ENCODE data around the gene TSPAN9. TPM values are rescaled to one million over a fixed set of nuclear protein-coding genes. Genes with fewer than 3 reads are reported as not detected.

The TSPAN9 gene
- total RNA-seq, 1 experiment from 2014 or later, result 23.0 TPM

DNA sequence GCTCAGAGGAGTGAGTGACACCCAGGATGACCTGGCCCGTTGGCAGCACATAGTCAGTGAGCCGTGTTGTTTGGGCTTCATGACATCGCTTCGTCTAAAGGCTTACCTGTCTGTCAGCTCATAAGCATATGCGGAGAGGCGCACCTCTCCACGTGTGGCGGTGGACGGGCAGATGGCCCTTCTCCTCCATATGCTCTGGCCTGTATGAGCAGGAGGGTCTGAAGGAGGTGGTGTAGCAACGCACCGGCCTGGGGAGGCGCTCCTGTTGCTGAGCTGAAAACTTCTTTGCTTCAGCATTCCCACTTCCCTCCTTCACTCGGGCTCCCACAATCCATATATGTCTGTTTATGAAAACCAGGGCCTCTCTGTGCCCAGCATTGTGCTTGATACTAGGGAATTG lies 186.1 kb downstream of the TSPAN9 start:
- Histone ChIP-seq H3K4me1 (replicated peaks) (no peaks in the 10 kb centered on the region), H3K27me3 (replicated peaks) (no peaks in the 10 kb centered on the region), H3K9me3 (replicated peaks) (no peaks in the 10 kb centered on the region), H3K4me3 (no peak overlapping the region), H3K27ac (no peak overlapping the region), H3K36me3 (no peaks in the 10 kb centered on the region)
- no peak for DNase-seq (ENCODE audit: low read depth in 1 of 2, low spot score in 2 of 2)

DNA sequence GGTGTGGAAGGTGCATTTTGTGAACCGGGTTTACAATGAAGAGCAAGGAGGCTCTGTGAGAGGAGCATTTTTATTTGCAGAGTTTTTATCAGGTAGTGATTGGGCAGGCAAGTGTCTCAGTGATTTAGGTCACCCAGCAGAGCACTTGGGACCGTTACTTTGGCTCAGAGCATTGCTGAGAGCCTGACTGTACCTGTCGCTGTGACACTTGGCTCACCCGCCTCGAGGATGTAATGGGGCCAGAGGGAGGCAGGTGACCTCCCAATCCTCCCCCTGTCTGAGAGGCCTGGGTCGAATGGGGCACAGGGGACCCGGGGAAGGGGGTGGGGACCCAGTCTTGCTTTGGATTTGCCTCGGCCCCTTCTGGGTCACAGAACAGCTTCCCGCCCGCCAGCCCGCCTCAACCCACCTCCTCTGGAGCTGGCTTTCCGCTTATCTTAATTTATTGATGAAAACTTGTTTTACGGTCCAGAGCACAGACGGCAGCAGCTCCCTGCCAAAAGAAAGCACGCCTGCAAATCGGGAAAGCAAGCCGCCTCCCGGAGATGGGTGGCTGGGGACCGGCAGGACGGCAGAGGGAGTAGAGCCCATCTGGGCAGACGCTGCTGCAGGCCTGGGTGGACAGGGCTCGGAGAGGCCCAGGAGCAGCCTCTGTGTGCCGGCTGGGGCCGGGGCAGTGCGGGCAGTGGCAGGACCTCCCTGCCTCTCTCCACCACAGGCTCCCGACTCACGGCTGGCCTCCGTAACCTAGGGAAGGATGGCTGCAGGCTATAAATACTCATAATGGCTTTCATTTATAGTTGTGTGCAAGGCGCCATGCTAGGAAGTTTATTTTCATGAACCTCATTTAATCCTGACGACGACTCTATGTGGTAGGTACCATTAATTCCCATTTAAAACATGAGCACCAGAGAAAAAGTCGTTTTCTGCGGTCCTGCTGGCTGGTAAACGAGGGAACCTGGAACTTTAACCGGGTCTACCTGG lies 187.1 kb downstream of the TSPAN9 start:
- DNase-seq (ENCODE audit: low read depth in 1 of 2, low spot score in 2 of 2), result no peak
- Histone ChIP-seq H3K4me3 (no peak overlapping the region), H3K27ac (no peak overlapping the region), H3K4me1 (replicated peaks) (no peaks in the 10 kb centered on the region), H3K36me3 (no peaks in the 10 kb centered on the region), H3K27me3 (replicated peaks) (no peaks in the 10 kb centered on the region), H3K9me3 (replicated peaks) (no peaks in the 10 kb centered on the region)

DNA sequence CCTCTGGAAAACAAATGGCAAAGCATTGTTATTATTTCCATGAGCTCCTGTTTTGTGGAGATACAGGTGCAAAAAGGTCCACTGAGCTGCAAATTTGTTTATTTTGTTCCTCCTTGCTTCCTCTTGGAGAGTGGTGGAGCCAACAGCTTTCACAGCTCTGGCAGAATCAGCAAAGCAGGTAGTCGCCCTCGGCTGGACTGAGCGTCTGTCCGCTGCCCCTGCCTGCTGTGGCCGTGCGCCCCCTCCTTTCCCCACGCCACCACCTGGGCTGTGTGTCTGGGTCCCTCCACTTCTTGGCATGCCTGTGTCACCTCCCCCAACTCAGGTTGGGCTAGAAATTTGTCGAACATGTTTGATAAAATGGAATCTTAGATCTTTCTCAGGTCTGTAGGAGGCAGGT lies 188.2 kb downstream of the TSPAN9 start:
- no peaks in the 10 kb centered on the region for H3K36me3 ChIP-seq
- DNase-seq (ENCODE audit: low read depth in 1 of 2, low spot score in 2 of 2), result no peak
- H3K4me1 ChIP-seq (replicated peaks), result peaks cover 5% of the 10 kb centered on the region
- H3K27ac ChIP-seq, result no peak overlapping the region
- no peak overlapping the region for H3K4me3 ChIP-seq
- H3K27me3 ChIP-seq (replicated peaks), result no peaks in the 10 kb centered on the region
- no peaks in the 10 kb centered on the region for H3K9me3 ChIP-seq (replicated peaks)

DNA sequence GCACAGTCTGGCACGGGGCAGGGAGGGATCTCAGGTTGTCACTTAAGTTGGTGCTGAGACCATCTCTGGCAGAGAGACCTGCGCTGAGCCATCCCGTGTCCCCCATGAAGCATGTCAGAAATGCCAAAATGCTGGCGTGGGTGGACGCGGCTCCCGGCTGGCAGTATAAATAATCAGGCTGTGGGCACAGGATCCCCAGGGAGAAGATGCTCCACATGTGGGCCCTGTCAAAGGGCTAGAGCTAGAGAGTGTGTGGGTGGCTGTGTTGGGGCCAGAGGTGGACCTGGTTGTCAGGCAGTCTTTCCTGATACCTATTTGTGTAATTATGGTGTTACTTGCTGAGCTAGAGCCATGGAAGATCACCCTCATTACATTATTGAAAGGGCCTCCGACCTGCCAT lies 189.5 kb downstream of the TSPAN9 start:
- Histone ChIP-seq H3K27ac (no peak overlapping the region), H3K4me1 (replicated peaks) (peaks cover 5% of the 10 kb centered on the region), H3K27me3 (replicated peaks) (no peaks in the 10 kb centered on the region), H3K36me3 (no peaks in the 10 kb centered on the region), H3K9me3 (replicated peaks) (no peaks in the 10 kb centered on the region), H3K4me3 (no peak overlapping the region)
- DNase-seq (ENCODE audit: low read depth in 1 of 2, low spot score in 2 of 2), result no peak

DNA sequence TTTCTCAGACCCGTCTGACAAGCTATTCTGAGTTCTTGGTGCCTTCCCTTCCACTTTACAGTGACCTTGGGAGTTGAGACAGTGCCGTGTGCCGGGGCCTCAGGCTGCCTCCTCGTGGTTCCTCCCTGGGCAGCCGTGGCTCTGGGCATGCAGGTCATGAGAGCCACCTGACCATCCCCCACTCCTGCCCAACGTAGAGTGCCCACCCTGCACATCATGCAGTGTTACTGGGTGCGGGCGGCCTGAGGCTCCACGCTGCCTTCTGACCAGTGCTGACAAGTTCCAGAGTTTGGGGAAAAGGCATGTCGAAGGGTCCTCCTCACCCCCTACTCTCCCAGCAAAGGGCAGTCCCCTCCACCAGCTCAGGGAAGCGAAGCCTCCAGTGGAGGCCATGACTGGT lies 190.5 kb downstream of the TSPAN9 start:
- H3K4me3 ChIP-seq, result no peak overlapping the region
- peaks cover 5% of the 10 kb centered on the region for H3K4me1 ChIP-seq (replicated peaks)
- no peaks in the 10 kb centered on the region for H3K36me3 ChIP-seq
- H3K27me3 ChIP-seq (replicated peaks), result no peaks in the 10 kb centered on the region
- H3K27ac ChIP-seq, result no peak overlapping the region
- no peak for DNase-seq (ENCODE audit: low read depth in 1 of 2, low spot score in 2 of 2)
- no peaks in the 10 kb centered on the region for H3K9me3 ChIP-seq (replicated peaks)

DNA sequence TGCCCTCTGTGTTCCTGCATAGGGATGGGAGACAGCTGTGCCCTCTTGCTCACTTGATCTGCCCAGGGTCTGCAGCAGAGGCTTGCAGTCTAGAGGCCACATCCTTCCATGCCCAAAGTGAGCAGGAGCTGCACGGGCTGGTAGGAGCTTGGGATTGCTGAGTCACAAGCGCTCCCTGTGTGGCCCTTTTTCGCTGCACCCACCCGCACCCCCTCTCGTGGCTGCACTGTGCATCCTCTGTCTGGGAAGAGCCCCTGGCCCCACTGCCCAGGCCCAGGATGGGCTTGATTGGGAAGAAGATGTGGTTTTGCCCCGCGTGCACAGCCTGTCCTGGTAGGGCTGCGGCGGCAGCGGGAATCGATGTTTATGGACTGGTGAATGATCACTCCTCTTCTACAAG lies 192.4 kb downstream of the TSPAN9 start:
- Histone ChIP-seq H3K4me3 (no peak overlapping the region), H3K27ac (no peak overlapping the region)

DNA sequence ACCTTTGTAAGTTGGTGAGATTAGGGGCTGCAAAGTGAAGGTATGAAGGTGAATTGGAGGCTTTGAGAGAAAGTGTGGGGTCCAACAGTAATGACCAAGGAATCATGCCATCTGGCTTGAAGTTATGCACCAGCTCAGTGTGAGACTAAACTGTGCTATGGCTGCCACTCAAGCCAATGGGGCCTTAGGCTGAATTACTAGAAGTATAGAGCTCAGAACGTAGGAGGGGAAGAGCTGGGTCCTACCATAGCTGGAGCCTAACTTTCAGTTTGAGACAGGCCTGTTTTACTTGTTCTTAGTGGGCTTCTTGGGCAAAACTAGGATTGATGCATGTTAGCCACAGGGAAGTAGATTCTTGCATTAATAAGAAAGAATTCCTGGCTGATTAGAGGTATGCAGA lies 194.0 kb downstream of the TSPAN9 start:
- Histone ChIP-seq H3K9me3 (replicated peaks) (no peaks in the 10 kb centered on the region), H3K4me3 (no peak overlapping the region), H3K27me3 (replicated peaks) (no peaks in the 10 kb centered on the region), H3K4me1 (replicated peaks) (peaks cover 15% of the 10 kb centered on the region), H3K27ac (no peak overlapping the region), H3K36me3 (no peaks in the 10 kb centered on the region)
- no peak for DNase-seq (ENCODE audit: low read depth in 1 of 2, low spot score in 2 of 2)

More for the DNA sequence above, 192.4 kb downstream of the TSPAN9 start:
- DNase-seq (ENCODE audit: low read depth in 1 of 2, low spot score in 2 of 2), result peak; percentile 33 to 67
- H3K27me3 ChIP-seq (replicated peaks), result no peaks in the 10 kb centered on the region
- peaks cover 15% of the 10 kb centered on the region for H3K4me1 ChIP-seq (replicated peaks)
- no peaks in the 10 kb centered on the region for H3K36me3 ChIP-seq
- no peaks in the 10 kb centered on the region for H3K9me3 ChIP-seq (replicated peaks)

DNA sequence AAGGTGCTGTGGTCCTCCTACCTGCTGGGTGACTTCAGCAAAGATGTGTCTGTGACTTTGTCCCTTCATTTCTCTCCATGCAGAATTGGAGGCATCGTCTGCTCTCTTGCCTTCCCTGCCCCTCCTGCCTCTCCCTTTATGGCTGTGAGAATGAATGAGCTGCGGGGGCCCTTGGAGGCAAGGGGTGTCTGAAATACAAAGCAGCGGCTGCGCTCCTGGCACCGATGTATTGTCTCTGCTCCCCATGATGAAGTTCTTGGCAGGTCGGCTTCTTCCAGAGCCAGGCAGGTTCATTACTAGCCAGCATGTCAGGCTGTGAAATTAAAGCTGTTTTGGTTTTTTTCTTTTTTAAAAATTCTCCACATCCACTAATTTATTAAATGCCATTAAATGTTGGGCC lies 194.5 kb downstream of the TSPAN9 start:
- H3K36me3 ChIP-seq, result no peaks in the 10 kb centered on the region
- no peaks in the 10 kb centered on the region for H3K27me3 ChIP-seq (replicated peaks)
- H3K4me1 ChIP-seq (replicated peaks), result peaks cover 15% of the 10 kb centered on the region
- H3K9me3 ChIP-seq (replicated peaks), result no peaks in the 10 kb centered on the region
- no peak overlapping the region for H3K4me3 ChIP-seq
- DNase-seq (ENCODE audit: low read depth in 1 of 2, low spot score in 2 of 2), result no peak
- H3K27ac ChIP-seq, result no peak overlapping the region

DNA sequence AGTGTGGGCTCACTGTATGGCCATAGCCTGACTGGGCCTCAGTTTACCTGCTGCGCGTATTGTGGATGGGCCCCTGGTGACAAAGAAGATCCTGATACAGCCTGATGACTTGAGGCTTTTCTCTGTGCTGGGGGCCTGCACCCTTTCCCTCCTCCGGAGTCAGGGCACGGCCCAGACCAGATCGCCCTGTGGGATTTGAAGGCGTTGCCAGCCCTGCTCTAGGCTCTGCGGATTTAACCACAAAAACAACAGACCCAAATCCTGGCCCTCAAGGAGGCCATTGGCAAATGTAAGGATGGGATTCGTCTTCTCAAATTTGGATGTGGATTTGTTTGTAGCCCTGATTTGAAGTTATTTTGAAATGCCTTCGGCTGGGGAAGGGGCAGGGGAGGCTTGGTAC lies 195.8 kb downstream of the TSPAN9 start:
- Histone ChIP-seq H3K4me3 (no peak overlapping the region), H3K27me3 (replicated peaks) (no peaks in the 10 kb centered on the region), H3K4me1 (replicated peaks) (peaks cover 15% of the 10 kb centered on the region), H3K27ac (no peak overlapping the region), H3K36me3 (no peaks in the 10 kb centered on the region), H3K9me3 (replicated peaks) (no peaks in the 10 kb centered on the region)
- peak in 1 of 2 experiments; percentile 12 for DNase-seq (ENCODE audit: low read depth in 1 of 2, low spot score in 2 of 2)

DNA sequence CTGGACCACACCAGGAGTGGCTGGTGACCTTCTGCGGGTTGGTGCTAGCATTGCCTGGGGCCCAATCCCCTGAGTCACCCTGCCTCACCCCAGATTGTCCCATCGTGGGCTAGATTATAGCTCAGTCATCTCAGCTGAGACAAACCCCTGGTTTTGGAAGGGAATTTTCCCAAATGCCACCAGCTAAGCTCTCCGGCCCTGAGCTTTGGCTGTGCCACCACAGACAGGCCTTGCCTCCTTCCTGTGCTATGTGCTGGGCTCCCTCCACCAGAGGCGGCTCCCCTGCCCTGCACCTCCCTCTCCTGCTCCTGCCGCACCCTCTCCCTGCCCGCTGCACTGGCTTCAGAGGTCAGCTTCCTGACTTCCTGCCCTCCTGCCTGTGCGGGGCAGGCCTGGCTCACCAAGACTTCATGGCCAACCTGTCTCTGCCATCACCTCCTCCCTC lies 196.3 kb downstream of the TSPAN9 start:
- H3K4me3 ChIP-seq, result no peak overlapping the region
- H3K27me3 ChIP-seq (replicated peaks), result no peaks in the 10 kb centered on the region
- no peaks in the 10 kb centered on the region for H3K36me3 ChIP-seq
- H3K27ac ChIP-seq, result no peak overlapping the region
- DNase-seq (ENCODE audit: low read depth in 1 of 2, low spot score in 2 of 2), result peak; percentile 31 to 67
- H3K9me3 ChIP-seq (replicated peaks), result no peaks in the 10 kb centered on the region
- peaks cover 15% of the 10 kb centered on the region for H3K4me1 ChIP-seq (replicated peaks)

DNA sequence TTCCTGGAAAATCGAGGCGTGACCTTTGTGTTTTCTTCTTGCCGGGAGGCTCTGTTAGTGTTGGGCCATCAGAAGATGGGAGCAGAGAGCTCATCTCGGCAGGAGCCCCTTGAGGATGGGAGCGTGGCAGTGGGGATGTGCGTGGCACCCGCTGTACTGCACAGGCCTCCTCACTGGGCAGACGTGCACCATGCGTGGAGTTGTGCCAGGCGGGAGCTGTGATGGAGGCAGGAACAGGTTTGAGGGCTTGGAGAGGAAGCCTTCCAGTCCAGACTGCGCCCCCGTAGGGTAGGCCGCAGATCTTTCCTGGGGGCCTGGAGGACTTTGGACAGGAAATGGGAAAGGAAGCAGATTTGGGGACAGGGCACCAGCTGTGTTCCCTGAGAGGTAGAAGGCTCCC lies 197.5 kb downstream of the TSPAN9 start:
- no peak for DNase-seq (ENCODE audit: low read depth in 1 of 2, low spot score in 2 of 2)
- no peak overlapping the region for H3K27ac ChIP-seq
- no peak overlapping the region for H3K4me3 ChIP-seq
- H3K9me3 ChIP-seq (replicated peaks), result no peaks in the 10 kb centered on the region
- H3K36me3 ChIP-seq, result no peaks in the 10 kb centered on the region
- peaks cover 11% of the 10 kb centered on the region for H3K4me1 ChIP-seq (replicated peaks)
- no peaks in the 10 kb centered on the region for H3K27me3 ChIP-seq (replicated peaks)

DNA sequence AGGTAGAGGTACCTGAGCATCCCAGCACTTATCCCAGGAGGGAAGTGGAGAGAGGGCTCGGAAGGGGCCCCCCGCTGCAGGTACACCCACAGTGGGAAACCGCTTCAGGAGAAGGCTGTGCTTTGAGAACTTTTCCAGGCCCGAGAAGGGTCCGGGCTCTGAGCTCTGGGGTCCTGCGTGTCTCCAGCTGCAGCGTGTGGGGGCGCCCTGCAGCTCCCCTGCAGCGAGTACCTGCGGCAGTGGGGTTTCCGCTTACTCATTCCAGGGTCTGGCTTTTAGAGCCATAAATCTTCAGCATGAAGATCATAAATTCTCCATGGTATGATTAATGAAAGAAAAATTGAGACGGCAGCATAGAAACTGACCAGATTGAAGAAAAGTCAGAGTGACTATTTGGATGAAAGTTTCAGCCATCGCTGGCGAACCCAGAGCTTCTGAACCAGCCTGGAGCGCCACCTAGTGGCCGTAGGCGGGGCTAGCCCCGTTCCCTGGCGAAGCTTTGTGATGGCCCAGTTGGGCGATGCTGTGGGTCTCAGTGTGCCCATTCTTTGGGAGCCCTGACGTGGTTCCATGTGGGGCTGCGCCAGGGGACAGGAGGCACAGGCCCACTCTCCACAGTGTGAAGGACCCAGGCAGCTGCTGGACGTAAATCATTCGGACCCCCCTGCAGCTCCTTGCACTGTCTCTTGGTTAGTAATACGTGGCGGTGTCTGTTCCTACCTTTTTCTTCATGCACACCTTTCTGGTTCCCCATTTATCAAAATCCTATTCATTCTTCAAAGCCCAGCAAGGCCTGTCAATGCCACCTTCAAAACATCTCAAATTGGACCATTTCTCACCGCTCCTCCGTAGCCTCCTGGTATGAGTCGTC lies 198.2 kb downstream of the TSPAN9 start:
- H3K27ac ChIP-seq, result no peak overlapping the region
- DNase-seq (ENCODE audit: low read depth in 1 of 2, low spot score in 2 of 2), result peak; percentile 50 to 76
- no peak overlapping the region for H3K4me3 ChIP-seq
- no peaks in the 10 kb centered on the region for H3K36me3 ChIP-seq
- no peaks in the 10 kb centered on the region for H3K9me3 ChIP-seq (replicated peaks)
- H3K27me3 ChIP-seq (replicated peaks), result no peaks in the 10 kb centered on the region
- peaks cover 9% of the 10 kb centered on the region for H3K4me1 ChIP-seq (replicated peaks)

DNA sequence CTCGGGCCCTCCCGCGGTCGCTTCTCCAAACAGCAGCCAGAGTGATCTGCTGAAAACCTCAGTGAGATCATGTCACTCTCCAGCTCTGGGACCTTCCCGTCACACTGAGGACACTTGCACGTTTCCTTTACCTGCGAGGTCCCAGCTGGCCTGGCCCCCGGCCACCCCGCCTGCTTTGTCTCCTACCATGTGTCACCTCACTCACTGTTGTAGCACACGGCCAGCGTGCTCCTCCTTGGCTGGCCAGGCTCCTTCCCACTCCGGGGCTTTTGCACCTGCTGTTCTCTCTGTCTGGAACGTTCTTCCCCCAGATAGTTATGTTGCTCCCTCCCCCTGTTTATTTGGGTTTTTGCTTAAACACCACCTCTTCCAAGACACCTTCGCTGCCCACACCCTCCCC lies 199.0 kb downstream of the TSPAN9 start:
- Histone ChIP-seq H3K27ac (no peak overlapping the region), H3K36me3 (no peaks in the 10 kb centered on the region), H3K4me3 (no peak overlapping the region), H3K9me3 (replicated peaks) (no peaks in the 10 kb centered on the region), H3K4me1 (replicated peaks) (peaks cover 9% of the 10 kb centered on the region), H3K27me3 (replicated peaks) (no peaks in the 10 kb centered on the region)
- DNase-seq (ENCODE audit: low read depth in 1 of 2, low spot score in 2 of 2), result no peak

Measured in SJSA1 (cell line).